Measurements from ENCODE around the gene ZNF117. TPM values are rescaled to one million over a fixed set of nuclear protein-coding genes. Genes with fewer than 3 reads are reported as not detected.

The ZNF117 gene
- total RNA-seq, 1 experiment from 2014 or later, result 5.0 TPM

Other genes starting within 250 kb of the ZNF117 start
- gene ZNF138, start 196.6 kb downstream of the ZNF117 start, total RNA-seq (2014; rRNA removed; shearing (Covaris generic)), result 6.7 and 9.2 TPM in 2 replicates
- gene ZNF273, start 87.8 kb downstream of the ZNF117 start, total RNA-seq (2014; rRNA removed; shearing (Covaris generic)), result 16.0 and 17.3 TPM in 2 replicates
- gene ERV3-1, start 15.7 kb upstream of the ZNF117 start, total RNA-seq (2014; rRNA removed; shearing (Covaris generic)), result 2.3 and 3.9 TPM in 2 replicates